SU-DHL-6 (cell line): Measurements from ENCODE around the gene TMEM151A.

Experiments
- H2AFZ ChIP-seq: fragments of 200-600 bp; sonication (generic); 2 replicates; pipeline ENCODE4 v1.6.1; 2014; ENCODE audit warnings: low read depth, mild to moderate bottlenecking, moderate library complexity, mixed read lengths, antibody characterized with exemption, low read length; ENCODE audit not compliant: severe bottlenecking
- H3F3A ChIP-seq: fragments of 200-600 bp; shearing (Covaris generic); 2 replicates; pipeline ENCODE4 v1.6.0; 2016; ENCODE audit warnings: antibody characterized with exemption, mild to moderate bottlenecking; ENCODE audit not compliant: insufficient read depth
- H3K27ac ChIP-seq: fragments of 200-600 bp; sonication (generic); 2 replicates; pipeline ENCODE4 v1.5.1; 2016; ENCODE audit warnings: low read depth, mild to moderate bottlenecking, low read length, moderate library complexity, mixed read lengths
- H3K27me3 ChIP-seq: fragments of 200-600 bp; sonication (generic), shearing (Covaris generic); 2 replicates; pipeline ENCODE4 v1.6.0; 2014; ENCODE audit warnings: mild to moderate bottlenecking, low read length
- H3K36me3 ChIP-seq: fragments of 200-600 bp; sonication (generic); 2 replicates; pipeline ENCODE4 v1.6.1; 2014; ENCODE audit warnings: mild to moderate bottlenecking, low read length, mixed read lengths
- H3K4me2 ChIP-seq: fragments of 300-600, 200-600 bp; shearing (Covaris generic), sonication (generic); 2 replicates; pipeline ENCODE4 v1.6.0; 2014; ENCODE audit warnings: low read length, low read depth, mild to moderate bottlenecking; ENCODE audit not compliant: poor library complexity, severe bottlenecking
- H3K4me3 ChIP-seq: fragments of 200-600 bp; sonication (generic); 2 replicates; pipeline ENCODE4 v1.5.1; 2014; ENCODE audit warnings: antibody characterized with exemption, low read length, mild to moderate bottlenecking, mixed read lengths; ENCODE audit not compliant: insufficient read depth, poor library complexity, severe bottlenecking
- H3K79me2 ChIP-seq: fragments of 200-600 bp; sonication (generic); 2 replicates; pipeline ENCODE4 v1.6.1; 2014; ENCODE audit warnings: mild to moderate bottlenecking, low read length, moderate library complexity; ENCODE audit not compliant: insufficient read depth
- H3K9ac ChIP-seq: fragments of 200-600 bp; sonication (generic); 2 replicates; pipeline ENCODE4 v1.7.0; 2014; ENCODE audit warnings: mild to moderate bottlenecking, low read length
- H3K9me2 ChIP-seq: fragments of 200-600 bp; sonication (generic); replicated peaks from 2 replicates; pipeline ENCODE4 v1.6.1; 2014; ENCODE audit warnings: low read length; ENCODE audit not compliant: insufficient read depth
- H3K9me3 ChIP-seq: fragments of 200-600 bp; sonication (generic); 2 replicates; pipeline ENCODE4 v1.6.1; 2014; ENCODE audit warnings: low read length, mixed read lengths; ENCODE audit not compliant: insufficient read depth
- H4K20me1 ChIP-seq: fragments of 200-600 bp; sonication (generic); 2 replicates; pipeline ENCODE4 v1.6.1; 2014; ENCODE audit warnings: low read depth, mild to moderate bottlenecking, antibody characterized with exemption, low read length, moderate library complexity, mixed read lengths
- EZH2phosphoT487 ChIP-seq: fragments of 200-600 bp; sonication (generic), shearing (Covaris generic); conservative IDR thresholded peaks from 2 replicates; pipeline ENCODE4 v1.6.1; 2018; ENCODE audit warnings: mild to moderate bottlenecking, antibody characterized with exemption, low read length, moderate library complexity, mixed read lengths
- TF ChIP-seq, protein P1 (sequence below): fragments of 200-600 bp; sonication (generic); IDR thresholded peaks from one replicate; pipeline ENCODE4 v1.5.1; 2017; ENCODE audit warnings: antibody characterized with exemption, mild to moderate bottlenecking, low read length, moderate library complexity; ENCODE audit not compliant: insufficient read depth, poor library complexity, severe bottlenecking

TMEM151A gene

DNA sequence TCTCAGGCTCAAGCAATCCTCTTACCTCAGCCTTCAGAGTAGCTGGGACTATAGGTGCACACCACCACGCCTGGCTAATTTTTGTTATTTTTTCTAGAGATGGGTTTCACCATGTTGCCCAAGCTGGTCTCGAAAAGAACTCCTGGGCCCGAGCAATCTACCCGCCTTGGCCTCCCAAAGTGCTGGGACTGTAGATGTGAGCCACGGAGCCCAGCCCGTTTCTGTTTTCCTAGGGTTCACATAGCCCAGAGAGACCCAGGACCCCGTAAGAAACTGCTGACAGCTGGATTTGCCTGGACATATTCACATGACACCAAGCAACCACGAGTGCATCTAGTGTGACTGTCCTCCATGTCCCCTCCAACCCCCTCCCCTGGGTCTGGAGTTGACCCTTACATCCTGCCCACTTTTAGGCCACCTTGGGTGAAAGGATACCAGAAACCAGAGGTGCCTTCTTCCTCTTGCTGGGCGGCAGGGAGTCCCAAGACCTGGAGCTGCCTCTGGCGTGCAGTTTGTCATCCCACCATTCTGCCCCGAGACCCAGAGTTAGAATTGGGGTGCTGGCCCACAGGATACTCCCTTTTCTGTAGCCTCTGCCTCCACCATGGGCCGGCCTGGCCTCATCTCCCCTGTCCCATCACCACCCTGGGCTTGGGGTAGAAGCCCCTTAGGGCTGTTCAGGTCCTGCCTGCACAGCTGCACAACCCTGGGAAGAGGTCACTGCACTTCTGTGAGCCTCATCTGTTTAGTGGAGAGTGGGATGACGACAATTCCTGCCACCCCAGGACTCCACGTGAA, 48.2 kb downstream of the TMEM151A start:
- no peak overlapping the region for H2AFZ ChIP-seq
- H3K4me3 ChIP-seq, result no peak overlapping the region
- no peaks in the 10 kb centered on the region for H3K27me3 ChIP-seq
- H3K4me2 ChIP-seq, result no peak overlapping the region
- no peaks in the 10 kb centered on the region for H3F3A ChIP-seq
- no peak overlapping the region for H3K27ac ChIP-seq
- no peak for TF ChIP-seq EZH2phosphoT487
- TF ChIP-seq, protein P1, sequence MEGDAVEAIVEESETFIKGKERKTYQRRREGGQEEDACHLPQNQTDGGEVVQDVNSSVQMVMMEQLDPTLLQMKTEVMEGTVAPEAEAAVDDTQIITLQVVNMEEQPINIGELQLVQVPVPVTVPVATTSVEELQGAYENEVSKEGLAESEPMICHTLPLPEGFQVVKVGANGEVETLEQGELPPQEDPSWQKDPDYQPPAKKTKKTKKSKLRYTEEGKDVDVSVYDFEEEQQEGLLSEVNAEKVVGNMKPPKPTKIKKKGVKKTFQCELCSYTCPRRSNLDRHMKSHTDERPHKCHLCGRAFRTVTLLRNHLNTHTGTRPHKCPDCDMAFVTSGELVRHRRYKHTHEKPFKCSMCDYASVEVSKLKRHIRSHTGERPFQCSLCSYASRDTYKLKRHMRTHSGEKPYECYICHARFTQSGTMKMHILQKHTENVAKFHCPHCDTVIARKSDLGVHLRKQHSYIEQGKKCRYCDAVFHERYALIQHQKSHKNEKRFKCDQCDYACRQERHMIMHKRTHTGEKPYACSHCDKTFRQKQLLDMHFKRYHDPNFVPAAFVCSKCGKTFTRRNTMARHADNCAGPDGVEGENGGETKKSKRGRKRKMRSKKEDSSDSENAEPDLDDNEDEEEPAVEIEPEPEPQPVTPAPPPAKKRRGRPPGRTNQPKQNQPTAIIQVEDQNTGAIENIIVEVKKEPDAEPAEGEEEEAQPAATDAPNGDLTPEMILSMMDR, result no peak
- no peaks in the 10 kb centered on the region for H4K20me1 ChIP-seq
- no peaks in the 10 kb centered on the region for H3K36me3 ChIP-seq
- no peak overlapping the region for H3K9ac ChIP-seq
- no peaks in the 10 kb centered on the region for H3K9me2 ChIP-seq
- peaks cover 17% of the 10 kb centered on the region for H3K79me2 ChIP-seq
- H3K9me3 ChIP-seq, result no peaks in the 10 kb centered on the region

DNA sequence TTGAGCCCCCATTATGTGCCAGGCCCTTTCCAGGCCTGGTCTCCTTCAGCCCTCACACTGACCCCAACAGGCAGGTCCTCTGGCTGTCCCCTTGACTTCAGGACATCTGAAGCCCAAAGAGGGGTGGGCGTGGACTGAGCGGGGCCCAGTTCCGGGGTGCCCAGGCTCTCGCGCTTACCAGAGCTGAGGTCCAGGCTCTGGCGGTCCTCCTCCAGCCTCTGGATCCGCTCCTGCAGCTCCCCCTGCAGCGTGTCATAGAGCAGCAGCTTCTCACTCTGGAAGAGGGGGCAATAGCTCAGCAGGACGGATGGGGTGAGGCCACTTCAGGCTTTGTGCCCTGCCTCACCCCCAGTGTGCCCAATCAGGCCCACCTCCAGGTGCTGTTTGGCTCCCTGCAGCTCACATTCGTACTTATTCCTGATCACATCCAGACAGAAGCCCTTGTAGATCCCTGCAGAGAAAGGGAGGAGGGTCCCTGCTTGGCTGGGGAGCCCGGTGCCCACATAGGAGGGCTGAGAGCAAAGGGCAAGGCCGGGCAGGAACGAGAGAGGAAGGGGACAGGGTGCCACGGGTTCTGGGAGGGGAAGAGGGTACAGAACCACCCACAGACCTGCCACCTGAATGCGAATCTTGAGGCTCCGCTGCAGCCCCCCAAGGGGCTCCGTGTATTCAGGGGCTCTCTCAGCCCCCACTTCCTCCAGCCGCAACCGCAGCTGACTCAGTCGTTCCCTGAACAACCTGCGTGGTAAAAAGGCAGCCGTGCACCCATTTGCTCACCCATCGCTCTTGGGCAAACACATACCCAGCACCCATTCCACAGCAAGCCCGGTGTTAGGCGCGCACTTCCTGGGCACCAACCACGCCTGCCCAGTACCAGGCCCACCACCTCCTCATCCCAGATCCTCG, 49.2 kb downstream of the TMEM151A start:
- H3F3A ChIP-seq, result peaks cover 7% of the 10 kb centered on the region
- H4K20me1 ChIP-seq, result no peaks in the 10 kb centered on the region
- H3K4me3 ChIP-seq, result no peak overlapping the region
- no peaks in the 10 kb centered on the region for H3K27me3 ChIP-seq
- no peak overlapping the region for H3K27ac ChIP-seq
- TF ChIP-seq EZH2phosphoT487, result no peak
- TF ChIP-seq, protein P1, result no peak
- no peaks in the 10 kb centered on the region for H3K36me3 ChIP-seq
- H2AFZ ChIP-seq, result no peak overlapping the region
- H3K9ac ChIP-seq, result no peak overlapping the region
- no peaks in the 10 kb centered on the region for H3K9me2 ChIP-seq
- peaks cover 17% of the 10 kb centered on the region for H3K79me2 ChIP-seq
- H3K9me3 ChIP-seq, result no peaks in the 10 kb centered on the region
- H3K4me2 ChIP-seq, result no peak overlapping the region

DNA sequence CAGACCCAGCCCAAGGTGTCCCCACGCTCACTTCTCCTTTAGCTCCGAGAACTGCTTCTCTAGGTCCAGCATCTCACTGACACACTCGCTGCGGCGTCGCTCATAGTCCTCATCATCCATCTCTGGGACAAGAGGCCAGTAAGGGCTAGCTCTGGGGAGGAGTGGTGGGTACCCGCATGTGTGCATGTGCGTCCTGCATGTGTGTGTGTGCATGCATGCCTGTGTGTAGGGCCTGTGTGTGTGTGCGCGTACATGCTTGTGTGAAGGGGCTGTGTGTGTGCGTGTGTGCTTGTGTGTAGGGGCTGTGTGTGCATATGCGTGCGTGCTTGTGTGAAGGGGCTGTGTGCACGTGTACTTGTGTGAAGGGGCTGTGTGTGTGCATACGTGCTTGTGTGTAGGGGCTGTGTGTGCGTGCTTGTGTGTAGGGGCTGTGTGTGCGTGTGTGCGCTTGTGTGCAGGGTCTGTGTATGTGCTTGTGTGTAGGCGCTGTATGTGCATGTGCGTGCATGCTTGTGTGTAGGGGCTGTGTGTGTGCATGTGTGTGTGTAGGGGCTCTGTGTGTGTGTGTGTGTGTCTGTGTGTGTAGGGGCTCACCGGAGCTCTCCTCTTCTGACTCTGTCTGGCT, 49.9 kb downstream of the TMEM151A start:
- Histone ChIP-seq H3K9ac (no peak overlapping the region), H2AFZ (no peak overlapping the region), H4K20me1 (no peaks in the 10 kb centered on the region), H3K27ac (no peak overlapping the region), H3K4me3 (no peak overlapping the region), H3K27me3 (no peaks in the 10 kb centered on the region), H3K4me2 (no peak overlapping the region), H3K79me2 (peaks cover 17% of the 10 kb centered on the region), H3F3A (peaks cover 12% of the 10 kb centered on the region), H3K9me3 (no peaks in the 10 kb centered on the region), H3K9me2 (no peaks in the 10 kb centered on the region), H3K36me3 (no peaks in the 10 kb centered on the region)
- TF ChIP-seq, protein P1, result no peak
- no peak for TF ChIP-seq EZH2phosphoT487
